Activated naive CD8-positive, alpha-beta T cell (primary cell): ENCODE data around the gene SERPINH1.

Source experiments
- H3K27ac Mint-ChIP-seq: one replicate; pipeline ENCODE4 v1.8.0; 2021; ENCODE audit warnings: mixed read lengths
- H3K27me3 Mint-ChIP-seq: one replicate; pipeline ENCODE4 v1.8.0; 2021; ENCODE audit warnings: mixed read lengths
- H3K36me3 Mint-ChIP-seq: one replicate; pipeline ENCODE4 v1.8.0; 2021; ENCODE audit warnings: mixed read lengths
- H3K4me1 Mint-ChIP-seq: one replicate; pipeline ENCODE4 v1.8.0; 2021; ENCODE audit warnings: low read depth, mixed read lengths
- H3K4me3 Mint-ChIP-seq: one replicate; pipeline ENCODE4 v1.8.0; 2021; ENCODE audit warnings: mild to moderate bottlenecking, mixed read lengths
- H3K9me3 Mint-ChIP-seq: one replicate; pipeline ENCODE4 v1.8.0; 2021; ENCODE audit warnings: low read depth, mixed read lengths

Gene SERPINH1

DNA sequence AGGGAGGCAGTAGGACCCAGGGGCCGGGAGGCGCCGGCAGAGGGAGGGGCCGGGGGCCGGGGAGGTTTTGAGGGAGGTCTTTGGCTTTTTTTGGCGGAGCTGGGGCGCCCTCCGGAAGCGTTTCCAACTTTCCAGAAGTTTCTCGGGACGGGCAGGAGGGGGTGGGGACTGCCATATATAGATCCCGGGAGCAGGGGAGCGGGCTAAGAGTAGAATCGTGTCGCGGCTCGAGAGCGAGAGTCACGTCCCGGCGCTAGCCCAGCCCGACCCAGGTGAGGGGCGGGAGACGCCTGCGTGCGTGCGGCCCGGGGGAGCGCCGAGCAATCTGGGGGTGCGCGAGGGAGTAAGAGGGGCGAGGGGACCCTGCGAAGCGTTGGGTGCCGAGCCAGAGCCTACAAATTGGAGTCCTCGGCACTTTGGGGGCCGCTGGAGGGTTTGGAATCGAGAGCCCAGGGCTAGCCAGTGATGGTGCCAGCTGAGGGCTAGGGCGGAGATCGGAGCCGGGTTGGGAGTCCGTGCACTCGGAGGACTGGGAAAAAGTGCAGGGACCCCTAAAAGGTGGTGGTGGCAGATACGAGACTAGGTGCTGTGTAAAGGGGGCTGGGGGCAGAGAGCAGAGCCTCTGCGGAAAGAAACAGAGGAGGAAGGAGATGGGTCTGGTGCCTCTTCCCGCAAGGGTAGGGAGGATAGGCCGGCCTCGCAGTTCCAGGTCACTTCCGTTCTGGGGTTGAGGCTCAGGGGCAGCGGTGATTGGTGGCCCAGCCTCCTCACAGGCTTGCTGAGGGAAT is at the start of gene SERPINH1:
TSS of gene SERPINH1 (plus strand) at position 206 of the 788 bp plus-strand sequence. CDS start 4,097 bp downstream, outside the sequence.
- H3K9me3 Mint-ChIP-seq, result no peaks in the 10 kb centered on the region
- H3K27ac Mint-ChIP-seq, result peak within 1 kb of the TSS; percentile 92
- H3K4me1 Mint-ChIP-seq, result peaks cover 43% of the 10 kb centered on the region
- no peaks in the 10 kb centered on the region for H3K36me3 Mint-ChIP-seq
- H3K4me3 Mint-ChIP-seq, result peak within 1 kb of the TSS; percentile 94
- no peaks in the 10 kb centered on the region for H3K27me3 Mint-ChIP-seq

DNA sequence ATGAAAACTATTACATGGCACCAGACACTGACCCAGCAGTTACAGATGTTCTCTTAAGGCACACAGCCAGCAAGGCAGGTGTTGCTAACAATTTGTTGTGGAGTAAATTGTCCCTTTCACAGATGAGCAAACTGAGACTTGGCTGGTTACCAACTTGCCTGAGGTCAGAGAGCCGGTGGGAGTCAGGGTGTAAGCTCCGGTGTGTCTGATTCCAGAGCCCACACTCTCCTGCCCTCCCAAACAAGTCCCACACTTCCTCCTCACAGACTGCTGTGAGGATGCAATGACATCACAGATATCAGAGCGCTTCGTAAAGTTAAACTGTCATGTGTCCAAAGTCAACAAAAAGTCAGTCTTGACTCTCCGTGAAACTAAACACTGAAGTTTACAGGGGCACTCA is 48.8 kb upstream of the SERPINH1 start:
- no peak overlapping the region for H3K27ac Mint-ChIP-seq
- no peaks in the 10 kb centered on the region for H3K9me3 Mint-ChIP-seq
- H3K27me3 Mint-ChIP-seq, result no peaks in the 10 kb centered on the region
- no peaks in the 10 kb centered on the region for H3K36me3 Mint-ChIP-seq
- no peak overlapping the region for H3K4me3 Mint-ChIP-seq
- peaks cover 7% of the 10 kb centered on the region for H3K4me1 Mint-ChIP-seq

DNA sequence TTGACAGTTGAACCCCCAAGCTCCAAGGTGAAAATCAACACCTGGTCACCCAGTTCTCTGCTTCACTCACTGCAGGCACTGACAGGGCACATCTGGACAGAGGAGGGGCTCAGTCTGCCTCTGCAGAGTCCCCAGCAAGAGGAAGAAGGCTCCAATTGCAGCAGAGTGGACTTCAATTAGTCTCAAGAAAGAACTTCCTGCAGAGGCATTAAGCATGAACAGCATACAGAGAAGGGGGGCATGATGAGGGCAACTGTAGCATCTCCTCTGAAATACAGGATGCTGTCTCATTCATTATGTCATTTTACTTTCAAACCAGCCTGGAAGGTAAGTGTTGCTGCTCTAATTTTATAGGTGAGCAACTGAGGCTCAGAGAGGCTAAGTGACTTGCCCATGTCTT is 47.5 kb upstream of the SERPINH1 start:
- Mint-ChIP-seq H3K4me3 (no peak overlapping the region), H3K27me3 (no peaks in the 10 kb centered on the region), H3K4me1 (peaks cover 7% of the 10 kb centered on the region), H3K36me3 (no peaks in the 10 kb centered on the region), H3K27ac (no peak overlapping the region), H3K9me3 (no peaks in the 10 kb centered on the region)

DNA sequence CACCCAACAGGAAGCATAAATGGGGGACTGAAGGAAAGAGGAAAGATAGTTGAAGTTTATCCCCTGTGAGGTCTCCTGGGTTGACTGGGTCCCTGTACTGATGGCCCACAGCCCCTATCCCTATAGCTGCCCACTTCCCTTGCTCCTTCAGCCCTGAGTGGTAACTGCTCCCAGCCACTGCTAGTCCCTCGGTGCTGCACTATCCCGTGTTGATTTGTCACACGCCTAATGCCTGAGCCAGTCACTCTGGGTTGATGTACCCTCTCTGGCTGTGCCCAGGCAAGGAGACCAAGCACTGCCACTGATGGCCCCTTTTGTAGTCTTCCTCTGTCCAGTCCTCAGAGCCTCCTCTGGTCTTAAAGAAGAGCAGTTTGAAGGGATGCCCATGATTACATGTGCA is 45.9 kb upstream of the SERPINH1 start:
- Mint-ChIP-seq H3K36me3 (no peaks in the 10 kb centered on the region), H3K4me3 (no peak overlapping the region), H3K9me3 (no peaks in the 10 kb centered on the region), H3K4me1 (peaks cover 7% of the 10 kb centered on the region), H3K27ac (no peak overlapping the region), H3K27me3 (no peaks in the 10 kb centered on the region)

DNA sequence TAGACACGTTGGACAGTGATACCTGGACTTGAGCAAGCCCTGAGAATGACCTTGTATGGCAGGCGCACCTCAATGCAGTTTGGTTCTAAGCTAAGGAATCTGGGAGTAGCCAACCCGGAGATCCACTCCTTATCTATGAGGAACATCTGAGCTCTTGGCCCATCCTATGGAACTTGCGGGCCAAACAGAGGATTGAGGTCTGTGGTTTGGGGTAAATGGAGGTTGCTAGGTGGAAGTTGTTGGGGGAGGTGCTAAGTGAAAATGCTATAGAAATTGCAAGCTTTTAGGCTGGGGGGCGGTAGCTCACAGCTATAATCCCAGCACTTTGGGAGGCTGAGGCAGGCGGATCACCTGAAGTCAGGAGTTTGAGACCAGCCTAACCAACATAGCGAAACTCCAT is 45.2 kb upstream of the SERPINH1 start:
- H3K27me3 Mint-ChIP-seq, result no peaks in the 10 kb centered on the region
- no peaks in the 10 kb centered on the region for H3K9me3 Mint-ChIP-seq
- no peak overlapping the region for H3K27ac Mint-ChIP-seq
- H3K36me3 Mint-ChIP-seq, result no peaks in the 10 kb centered on the region
- H3K4me3 Mint-ChIP-seq, result no peak overlapping the region
- peaks cover 7% of the 10 kb centered on the region for H3K4me1 Mint-ChIP-seq

DNA sequence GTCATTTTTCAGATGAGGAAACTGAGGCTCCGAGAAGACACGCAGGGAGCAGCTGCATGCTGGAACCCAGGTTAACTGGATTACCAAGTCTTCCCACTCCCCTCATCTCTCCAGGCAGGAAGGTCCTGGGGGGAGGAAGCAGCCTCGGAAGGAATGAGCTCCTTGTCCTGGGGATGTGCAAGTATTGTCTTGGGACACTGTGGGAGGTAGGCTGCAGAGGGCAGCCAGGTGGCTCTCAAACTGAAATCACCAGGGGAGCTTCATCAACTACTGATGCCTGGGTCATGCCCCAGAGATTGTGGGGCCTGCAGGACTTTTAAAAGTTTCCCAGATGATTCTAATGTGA is 43.9 kb upstream of the SERPINH1 start:
- Mint-ChIP-seq H3K9me3 (no peaks in the 10 kb centered on the region), H3K4me1 (peaks cover 7% of the 10 kb centered on the region), H3K36me3 (no peaks in the 10 kb centered on the region), H3K4me3 (no peak overlapping the region), H3K27me3 (no peaks in the 10 kb centered on the region), H3K27ac (no peak overlapping the region)

DNA sequence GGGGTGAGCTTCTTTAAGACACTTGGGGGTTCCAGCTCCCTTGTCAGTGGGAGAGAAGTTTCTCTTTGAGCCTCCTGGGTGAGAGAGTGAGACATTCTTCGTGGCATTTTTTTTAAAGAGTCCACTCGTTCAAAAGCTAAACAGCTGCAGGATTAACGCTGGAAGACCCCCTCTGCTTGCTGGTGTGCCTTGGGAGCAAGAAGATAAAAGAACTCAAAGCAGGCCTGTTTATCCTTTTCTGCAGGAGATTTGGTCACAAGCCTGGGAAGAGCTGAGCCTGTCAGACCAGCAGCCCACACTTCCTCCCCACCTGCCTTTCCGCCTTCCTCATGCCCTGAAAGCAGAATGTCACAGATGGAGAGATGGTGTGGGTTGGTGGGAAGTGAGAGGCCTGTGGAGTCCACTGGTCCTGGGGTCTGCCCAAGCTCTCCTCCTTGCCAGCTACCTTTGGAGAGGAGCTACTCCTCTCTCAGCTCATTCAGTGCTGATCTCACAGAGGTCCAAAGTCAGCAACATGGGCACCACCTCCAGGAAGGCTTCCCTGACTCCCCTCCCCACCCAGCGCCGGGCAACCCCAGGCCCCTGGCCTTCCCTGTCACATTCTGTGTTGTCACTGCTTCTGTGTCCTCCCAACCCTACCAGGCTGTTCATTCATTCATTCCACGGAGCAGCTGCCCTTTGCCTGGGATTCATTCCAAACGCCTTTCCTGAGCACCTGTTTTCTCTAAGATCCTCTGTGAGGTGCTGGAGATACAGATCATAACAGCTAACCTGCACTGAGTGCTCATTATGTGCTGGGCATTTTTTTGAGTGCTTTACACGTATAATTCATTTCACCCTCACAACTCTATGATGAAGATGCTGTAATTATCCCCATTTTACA is 43.0 kb upstream of the SERPINH1 start:
- Mint-ChIP-seq H3K27ac (no peak overlapping the region), H3K9me3 (no peaks in the 10 kb centered on the region), H3K4me1 (peaks cover 14% of the 10 kb centered on the region), H3K36me3 (no peaks in the 10 kb centered on the region), H3K27me3 (no peaks in the 10 kb centered on the region), H3K4me3 (no peak overlapping the region)

DNA sequence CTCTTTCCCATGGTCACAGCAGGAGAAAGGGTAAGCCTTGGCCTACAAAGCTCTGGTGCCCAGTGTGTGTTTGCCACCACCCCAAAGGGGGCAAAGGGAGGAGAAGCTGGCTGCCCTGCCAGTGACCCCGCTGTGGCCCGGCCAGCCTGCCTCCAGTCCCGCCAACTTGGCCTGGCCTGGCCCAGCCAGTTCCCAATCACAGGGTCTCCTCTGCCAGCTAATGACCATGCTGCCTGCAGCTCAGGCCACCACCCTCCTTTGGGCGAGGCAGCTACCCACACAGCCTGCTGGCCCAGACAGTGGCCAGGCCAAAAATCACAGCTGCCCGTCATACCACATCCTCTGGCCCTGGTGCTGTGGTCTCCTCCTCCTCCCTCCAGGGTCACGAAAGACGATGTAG is 41.4 kb upstream of the SERPINH1 start:
- Mint-ChIP-seq H3K27ac (no peak overlapping the region), H3K4me3 (no peak overlapping the region), H3K4me1 (peaks cover 22% of the 10 kb centered on the region), H3K27me3 (no peaks in the 10 kb centered on the region), H3K36me3 (no peaks in the 10 kb centered on the region), H3K9me3 (no peaks in the 10 kb centered on the region)

DNA sequence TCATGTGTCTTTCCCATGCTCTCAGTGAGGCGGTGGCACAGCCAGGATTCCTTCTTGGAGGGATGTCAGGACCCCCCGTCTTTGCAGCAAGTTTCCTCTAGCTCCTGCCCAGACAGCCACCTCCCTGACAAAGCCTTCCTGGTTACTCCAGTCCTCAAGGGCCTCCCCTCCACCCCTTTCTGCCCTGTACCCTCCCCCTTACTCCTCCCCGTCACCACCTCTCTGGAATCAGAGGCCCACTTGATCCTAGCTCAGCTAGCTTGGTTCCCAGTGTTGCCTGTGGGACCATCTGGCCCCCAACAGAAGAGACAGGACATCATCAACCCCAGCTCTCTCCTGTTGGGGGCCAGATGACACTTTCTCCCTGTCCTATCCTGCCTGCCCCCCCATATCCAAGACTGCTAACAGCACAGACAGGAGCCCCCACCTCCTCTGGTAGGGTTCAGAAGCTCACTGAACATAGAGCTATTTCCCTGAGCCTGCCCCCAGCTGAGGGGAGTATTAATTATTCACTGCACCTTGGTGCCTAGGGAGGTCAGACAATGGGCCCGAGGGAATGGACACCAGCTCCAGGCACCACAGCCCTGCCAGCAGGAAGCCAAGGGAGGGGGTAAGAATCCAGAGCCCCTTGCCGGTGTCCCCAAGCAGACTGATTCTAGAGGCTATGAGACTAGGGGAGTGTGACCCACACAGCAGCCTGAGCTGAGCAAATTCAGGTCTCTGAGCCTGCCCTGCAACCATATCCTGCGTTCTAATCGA is 39.6 kb upstream of the SERPINH1 start:
- Mint-ChIP-seq H3K4me3 (no peak overlapping the region), H3K36me3 (no peaks in the 10 kb centered on the region)

DNA sequence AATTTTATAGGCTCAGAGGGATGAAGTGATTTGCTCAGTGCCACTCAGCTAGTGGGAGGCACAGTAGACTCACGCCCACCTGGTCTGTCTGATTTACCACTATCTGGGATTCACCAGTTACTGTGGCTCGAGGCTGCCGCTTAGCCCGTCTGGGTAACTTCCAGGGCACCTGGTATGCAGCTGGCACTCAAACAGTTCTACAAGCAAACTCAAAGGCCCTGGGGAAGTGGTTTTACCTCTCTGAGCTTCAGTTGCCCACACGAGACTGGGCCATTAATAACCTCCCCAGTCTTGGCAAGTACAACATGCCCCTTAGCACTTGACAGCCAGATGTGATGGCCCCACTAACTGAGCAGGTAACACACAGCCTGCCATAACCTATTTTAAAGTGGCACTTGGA is 38.9 kb upstream of the SERPINH1 start:
- H3K36me3 Mint-ChIP-seq, result no peaks in the 10 kb centered on the region
- no peaks in the 10 kb centered on the region for H3K27me3 Mint-ChIP-seq
- H3K9me3 Mint-ChIP-seq, result no peaks in the 10 kb centered on the region
- no peak overlapping the region for H3K27ac Mint-ChIP-seq
- no peak overlapping the region for H3K4me3 Mint-ChIP-seq
- H3K4me1 Mint-ChIP-seq, result peaks cover 23% of the 10 kb centered on the region

More for the DNA sequence above, 39.6 kb upstream of the SERPINH1 start:
- Mint-ChIP-seq H3K9me3 (no peaks in the 10 kb centered on the region), H3K27ac (no peak overlapping the region), H3K4me1 (peaks cover 24% of the 10 kb centered on the region), H3K27me3 (no peaks in the 10 kb centered on the region)

DNA sequence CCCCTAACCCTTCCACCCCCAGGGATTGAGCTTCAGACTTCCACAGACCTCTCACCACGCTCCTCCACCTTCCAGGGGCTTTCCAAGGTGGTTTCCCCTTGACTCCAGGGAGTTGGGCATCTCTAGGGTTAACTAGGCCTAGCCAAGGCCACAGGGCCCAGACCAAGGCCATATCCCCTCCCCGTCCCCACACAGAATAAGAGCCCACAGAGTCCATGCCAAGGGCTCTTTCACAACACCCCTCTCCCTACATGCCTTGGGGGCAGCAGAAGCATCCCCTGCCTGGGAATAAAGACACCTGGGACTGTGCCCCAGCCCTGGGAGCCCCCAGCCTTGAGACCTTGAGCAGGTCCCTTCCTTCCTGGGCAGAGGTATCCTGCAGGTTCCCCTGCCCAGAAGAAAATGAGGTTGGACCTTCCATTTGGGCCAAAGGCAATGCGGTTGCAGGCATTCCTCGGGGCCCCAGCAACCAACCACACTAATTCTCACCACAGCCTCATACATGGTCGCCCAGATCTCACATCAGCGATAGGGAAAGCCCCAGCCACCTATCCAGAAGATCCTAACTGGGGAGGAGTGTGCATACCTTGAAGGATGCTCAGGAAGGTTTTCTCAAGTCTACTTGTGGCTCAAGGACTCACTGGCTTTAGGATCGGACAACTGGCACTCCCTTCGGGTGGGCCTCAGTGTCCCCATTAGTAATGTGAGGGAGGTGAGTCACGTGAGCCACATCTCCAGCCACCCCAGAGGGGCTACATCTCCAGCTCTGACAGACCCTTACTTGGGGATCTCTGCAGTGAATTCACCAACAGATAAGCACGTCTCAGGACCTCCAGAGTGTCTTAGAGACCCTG is 38.0 kb upstream of the SERPINH1 start:
- Mint-ChIP-seq H3K4me1 (peaks cover 23% of the 10 kb centered on the region), H3K36me3 (no peaks in the 10 kb centered on the region), H3K4me3 (peak overlapping the region; percentile 80), H3K9me3 (no peaks in the 10 kb centered on the region), H3K27me3 (no peaks in the 10 kb centered on the region), H3K27ac (peak overlapping the region; percentile 22)

DNA sequence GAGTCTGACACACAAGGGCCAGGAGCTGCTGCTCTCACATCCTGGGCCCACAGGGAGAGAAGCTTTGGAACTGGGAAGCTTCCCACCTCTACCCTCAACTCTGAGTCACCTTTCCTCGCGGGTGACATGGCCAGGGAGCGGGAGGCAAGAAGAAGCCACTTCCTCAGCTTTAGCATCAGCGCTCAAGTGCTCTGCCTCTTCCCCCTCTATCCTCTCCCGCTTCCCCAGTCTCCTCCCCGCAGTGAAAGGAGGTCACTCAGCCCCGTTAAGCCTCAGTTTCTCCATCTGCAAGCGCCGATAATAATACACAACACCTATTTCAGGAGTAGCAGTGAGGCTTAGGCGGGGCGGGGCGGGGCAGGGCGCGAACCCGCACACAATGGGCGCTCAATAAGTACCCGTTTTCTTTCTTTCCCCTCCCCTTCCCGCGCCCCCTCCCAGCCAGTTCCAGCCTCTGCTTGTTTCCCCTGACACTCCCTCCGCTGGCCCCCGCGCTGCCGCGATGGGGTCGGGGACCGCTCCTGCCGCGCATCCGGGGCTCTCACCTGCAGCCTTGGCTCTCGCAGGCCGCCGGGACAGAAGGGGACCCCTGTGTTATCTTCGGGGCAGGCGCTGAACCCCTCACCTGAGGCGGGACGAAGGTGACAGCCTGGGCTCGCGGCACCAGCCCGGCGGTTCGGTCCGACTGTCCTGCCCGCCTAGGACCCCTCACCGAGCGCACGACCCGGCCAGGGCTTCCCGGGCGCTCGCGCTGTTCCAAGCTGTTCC is 37.2 kb upstream of the SERPINH1 start:
- H3K36me3 Mint-ChIP-seq, result no peaks in the 10 kb centered on the region
- H3K27ac Mint-ChIP-seq, result peak overlapping the region; percentile 22
- H3K4me3 Mint-ChIP-seq, result peak overlapping the region; percentile 80
- peaks cover 21% of the 10 kb centered on the region for H3K4me1 Mint-ChIP-seq
- no peaks in the 10 kb centered on the region for H3K9me3 Mint-ChIP-seq
- no peaks in the 10 kb centered on the region for H3K27me3 Mint-ChIP-seq

DNA sequence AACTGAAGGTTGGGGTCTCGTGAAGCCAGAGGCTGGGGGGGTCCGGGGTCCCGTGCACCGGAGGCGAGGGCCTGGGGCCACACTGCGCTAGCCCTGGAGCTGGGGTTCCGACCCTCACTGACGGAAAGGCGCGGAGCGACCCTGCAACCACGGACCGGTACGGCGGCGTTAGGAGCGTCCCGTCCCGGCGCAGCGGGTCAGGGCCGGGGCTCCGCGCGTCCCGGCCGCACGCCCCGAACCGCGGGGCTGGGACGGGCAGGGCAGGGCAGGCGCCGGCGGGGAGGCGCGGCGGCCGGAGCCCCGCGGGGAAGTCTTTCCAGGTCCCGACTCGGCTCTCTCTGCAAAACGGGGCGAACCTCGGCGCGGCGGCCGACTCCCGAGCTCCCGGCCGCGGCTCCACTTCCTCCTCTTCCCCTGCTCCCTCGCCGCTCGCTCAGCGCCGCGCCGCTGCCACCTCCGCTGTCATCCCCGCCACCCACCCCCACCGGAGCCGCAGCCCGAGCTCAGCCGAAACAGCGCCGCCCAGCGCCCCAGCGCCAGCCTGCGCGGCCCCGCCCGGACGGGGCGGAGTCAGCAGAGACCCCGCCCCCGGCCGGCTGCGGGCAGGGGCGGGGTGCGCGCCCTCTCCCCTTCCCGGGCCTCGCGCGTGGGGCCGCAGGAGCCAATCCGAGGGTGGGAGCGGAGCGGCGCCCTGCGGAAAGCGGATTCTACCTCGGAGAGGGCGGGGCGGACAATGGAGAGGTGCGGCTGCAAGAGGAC is 36.4 kb upstream of the SERPINH1 start, which contains the start of gene GDPD5:
TSS of gene GDPD5 (minus strand) at position 509 of the 759 bp plus-strand sequence. CDS start 48,206 bp downstream, outside the sequence.
- peak within 1 kb of the TSS; percentile 82 for H3K4me3 Mint-ChIP-seq
- H3K36me3 Mint-ChIP-seq, result no peaks in the 10 kb centered on the region
- H3K4me1 Mint-ChIP-seq, result peaks cover 21% of the 10 kb centered on the region
- H3K27ac Mint-ChIP-seq, result peak within 1 kb of the TSS; percentile 22
- H3K9me3 Mint-ChIP-seq, result no peaks in the 10 kb centered on the region
- H3K27me3 Mint-ChIP-seq, result no peaks in the 10 kb centered on the region
